Activated T-cell treated with anti-CD3 and anti-CD28 coated beads, Interleukin-2, amount 50 U/mL, for 4 hours (primary cell): Measurements from ENCODE around the gene CEP85L. TPM values are rescaled to one million over a fixed set of nuclear protein-coding genes. Genes with fewer than 3 reads are reported as not detected.

ENCODE experiments used
- ATAC-seq, 2 donors: fragments of 200-7000 bp; cut with Tn5 transposase; one replicate each; pipeline ENCODE4 v1.10.0; 2021
- DNase-seq: peaks from one replicate; pipeline ENCODE4 v3.0.0-alpha.2; 2020
- H3K27me3 Mint-ChIP-seq: one replicate; pipeline ENCODE4 v1.8.0; 2021; ENCODE audit warnings: low read depth, mixed read lengths
- H3K36me3 Mint-ChIP-seq: one replicate; pipeline ENCODE4 v1.8.0; 2022; ENCODE audit warnings: mixed read lengths; ENCODE audit not compliant: insufficient read depth
- H3K4me1 Mint-ChIP-seq: one replicate; pipeline ENCODE4 v1.8.0; 2021; ENCODE audit warnings: low read depth, mixed read lengths
- H3K4me3 Mint-ChIP-seq: one replicate; pipeline ENCODE4 v1.8.0; 2021; ENCODE audit warnings: mild to moderate bottlenecking, moderate library complexity, mixed read lengths
- H3K9me3 Mint-ChIP-seq: one replicate; pipeline ENCODE4 v1.8.0; 2021; ENCODE audit warnings: mixed read lengths
- total RNA-seq, 3 donors: library from RNA; stranded (reverse); gene quantifications; one replicate each; pipeline ENCODE4 v1.2.1, GENCODE V29; 2021

Gene CEP85L
- total RNA-seq, 3 donors from 2014 or later: 23.1 to 27.9 (median 26.8) TPM

DNA sequence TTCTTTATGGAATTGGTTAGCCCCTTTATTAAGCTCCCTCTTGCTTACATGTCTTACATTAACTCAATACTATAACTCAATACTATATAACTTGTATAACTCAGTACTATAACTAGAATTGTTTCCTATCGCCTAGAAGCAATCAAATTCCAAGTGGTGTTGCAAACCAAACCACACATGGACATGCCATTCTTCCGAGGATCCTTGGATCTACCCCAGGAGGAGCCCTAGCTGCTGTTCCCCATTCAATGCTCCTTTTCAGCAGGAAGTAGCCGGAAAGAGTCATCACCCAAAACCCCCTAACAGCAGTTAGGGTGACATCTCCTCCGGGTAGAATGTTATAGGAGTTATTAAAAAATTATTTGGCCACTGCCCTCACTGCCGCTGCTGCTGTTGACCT, 62.8 kb downstream of the CEP85L start:
- H3K27me3 Mint-ChIP-seq: no peaks in the 10 kb centered on the region
- peaks cover 29% of the 10 kb centered on the region for H3K36me3 Mint-ChIP-seq
- no peak overlapping the region for H3K4me3 Mint-ChIP-seq

DNA sequence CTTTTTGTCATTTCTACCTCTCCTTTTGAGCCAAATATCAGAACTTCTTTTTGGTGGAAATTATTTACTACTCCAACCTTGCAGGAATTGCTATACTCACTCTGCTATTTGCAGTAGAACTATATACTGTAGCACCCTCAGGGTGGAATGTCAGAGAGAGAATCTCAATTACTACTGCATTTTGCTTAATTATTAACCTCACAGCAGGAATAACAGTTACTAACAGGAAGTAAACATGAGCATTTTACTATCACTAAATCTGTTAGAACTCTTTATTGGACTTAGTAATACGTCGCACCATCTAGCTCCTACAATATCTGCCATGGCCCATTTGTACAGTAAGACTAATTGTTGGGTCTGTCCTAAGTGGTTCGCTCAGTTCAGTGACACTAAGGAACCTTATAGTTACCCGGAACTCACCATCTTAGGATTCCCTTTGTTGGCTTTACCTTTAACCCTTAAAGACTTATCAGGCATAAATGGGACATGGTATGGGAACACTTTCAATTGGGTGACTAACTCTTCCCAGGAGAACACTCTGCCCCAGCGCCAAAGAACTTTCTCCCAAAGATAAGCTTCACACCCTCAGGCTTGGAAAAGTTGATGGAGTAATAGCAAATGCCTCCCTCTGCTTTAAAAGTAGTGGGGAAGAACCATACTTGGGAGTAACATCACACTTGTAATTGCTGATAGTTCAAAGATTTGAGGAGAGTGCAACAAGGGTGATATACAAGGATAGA, 64.5 kb downstream of the CEP85L start:
- peaks cover 37% of the 10 kb centered on the region for H3K36me3 Mint-ChIP-seq
- H3K9me3 Mint-ChIP-seq: peaks cover 4% of the 10 kb centered on the region
- H3K4me1 Mint-ChIP-seq: peaks cover 20% of the 10 kb centered on the region
- DNase-seq (no peak), ATAC-seq (no peak)
- H3K4me3 Mint-ChIP-seq: no peak overlapping the region
- no peaks in the 10 kb centered on the region for H3K27me3 Mint-ChIP-seq

More for the DNA sequence above, 62.8 kb downstream of the CEP85L start:
- DNase-seq: no peak
- no peak for ATAC-seq
- Mint-ChIP-seq H3K9me3 (no peaks in the 10 kb centered on the region), H3K4me1 (peaks cover 21% of the 10 kb centered on the region)

DNA sequence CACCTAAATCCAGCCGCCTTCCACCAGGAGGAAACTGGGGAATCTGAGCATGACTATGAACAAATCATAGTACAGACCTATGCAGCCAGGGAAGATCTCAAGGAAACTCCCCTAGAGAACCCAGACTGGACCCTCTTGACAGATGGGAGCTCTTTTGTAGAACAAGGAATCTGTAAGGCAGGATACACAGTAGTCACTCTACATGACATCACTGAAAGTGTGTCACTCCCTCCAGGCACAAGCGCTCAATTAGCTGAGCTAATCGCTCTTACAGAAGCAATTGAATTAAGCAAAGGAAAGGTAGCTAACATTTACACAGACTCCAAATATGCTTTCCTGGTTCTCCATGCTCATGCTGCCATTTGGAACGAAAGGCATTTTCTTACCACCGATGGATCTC, 66.5 kb downstream of the CEP85L start:
- DNase-seq (no peak), ATAC-seq (no peak)
- no peak overlapping the region for H3K4me3 Mint-ChIP-seq
- H3K27me3 Mint-ChIP-seq: no peaks in the 10 kb centered on the region
- H3K9me3 Mint-ChIP-seq: peaks cover 16% of the 10 kb centered on the region
- H3K36me3 Mint-ChIP-seq: peaks cover 42% of the 10 kb centered on the region
- H3K4me1 Mint-ChIP-seq: peaks cover 19% of the 10 kb centered on the region

DNA sequence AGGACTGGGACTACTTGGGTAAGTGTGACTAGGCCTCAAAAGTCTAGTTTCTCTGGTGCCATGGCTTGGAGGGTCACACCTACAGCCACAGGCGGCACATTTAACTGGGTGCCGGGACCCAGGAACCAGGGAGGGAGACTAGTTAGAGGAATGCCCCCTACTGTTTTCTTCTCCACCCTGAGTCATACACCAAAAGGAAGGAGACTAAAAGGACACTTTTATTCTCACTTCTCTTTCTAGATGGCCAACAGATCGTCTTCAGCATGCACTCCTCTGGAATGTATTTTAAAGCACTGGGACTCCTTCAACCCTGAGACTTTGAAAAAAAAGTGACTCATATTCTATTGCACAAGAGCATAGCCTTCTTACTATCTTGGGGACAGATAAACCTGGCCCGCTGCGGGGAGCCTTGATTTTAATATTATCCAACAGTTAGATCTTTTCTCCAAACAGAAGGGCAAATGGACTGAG, 69.9 kb downstream of the CEP85L start:
- ATAC-seq: no peak
- DNase-seq: no peak
- Mint-ChIP-seq H3K36me3 (peaks cover 48% of the 10 kb centered on the region), H3K4me3 (no peak overlapping the region), H3K9me3 (peaks cover 31% of the 10 kb centered on the region), H3K4me1 (peaks cover 9% of the 10 kb centered on the region), H3K27me3 (no peaks in the 10 kb centered on the region)

DNA sequence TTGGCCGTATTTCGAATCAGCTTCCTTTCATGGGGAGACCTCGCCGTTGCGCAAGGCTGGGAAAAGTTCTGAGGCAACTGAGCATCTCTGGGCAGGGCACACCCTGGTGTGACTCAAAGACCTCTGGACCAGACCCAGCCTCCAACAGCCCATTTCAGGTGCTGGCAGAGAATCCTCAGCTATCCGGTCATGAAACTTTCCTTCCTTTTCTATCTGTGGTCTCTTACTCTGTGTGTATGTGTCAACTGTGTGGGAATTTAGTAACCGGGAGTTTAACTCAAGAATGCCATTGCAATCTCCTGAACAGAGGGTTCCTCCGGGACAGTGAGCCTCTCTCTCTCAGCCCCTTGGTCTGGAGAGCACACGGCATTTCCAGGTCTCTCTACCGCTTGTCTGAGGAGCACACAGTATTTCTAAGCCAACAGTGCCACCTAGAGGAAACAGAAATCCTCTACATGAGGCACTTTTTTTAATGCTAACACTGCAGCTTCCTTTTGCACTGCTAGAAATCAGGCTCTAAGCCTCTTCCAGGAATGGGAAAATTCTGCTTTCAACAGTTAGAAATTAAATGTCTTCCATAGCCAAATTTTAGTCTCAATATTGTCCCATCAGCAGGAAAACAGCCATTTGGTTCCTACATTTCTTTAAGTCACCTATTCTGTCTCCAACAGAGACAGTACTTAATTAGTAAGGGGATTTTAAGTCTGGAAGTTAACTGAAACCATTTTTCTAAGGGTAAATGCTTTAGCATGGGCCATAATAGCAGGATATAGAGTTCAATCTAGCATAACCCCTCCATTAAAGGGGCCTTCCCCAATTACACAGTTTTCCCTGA, 70.6 kb downstream of the CEP85L start:
- Mint-ChIP-seq H3K4me3 (no peak overlapping the region), H3K9me3 (peaks cover 36% of the 10 kb centered on the region), H3K27me3 (no peaks in the 10 kb centered on the region), H3K36me3 (peaks cover 56% of the 10 kb centered on the region), H3K4me1 (peaks cover 8% of the 10 kb centered on the region)
- DNase-seq (no peak), ATAC-seq (peak; percentile 43 to 65)

DNA sequence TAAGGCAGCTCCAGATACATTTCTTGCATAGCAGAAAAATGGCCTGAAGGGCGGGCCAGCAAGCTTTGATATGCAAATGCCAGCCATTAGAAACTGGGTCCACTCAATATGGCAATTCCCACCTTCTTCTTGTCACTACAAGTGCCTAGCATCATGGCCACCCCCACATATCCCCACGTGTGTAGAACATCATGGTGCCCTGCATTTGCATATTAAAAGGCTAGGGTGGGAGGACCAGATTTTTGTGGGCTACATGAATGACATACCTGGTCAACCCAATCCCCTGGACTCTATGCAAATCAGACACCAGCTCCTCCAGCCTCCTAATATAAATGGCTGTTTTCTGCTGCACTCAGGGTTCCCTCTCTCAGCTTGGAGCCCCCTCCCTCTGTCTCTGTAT, 71.6 kb downstream of the CEP85L start:
- no peak for DNase-seq
- no peak for ATAC-seq
- Mint-ChIP-seq H3K9me3 (peaks cover 46% of the 10 kb centered on the region), H3K36me3 (peaks cover 60% of the 10 kb centered on the region), H3K4me1 (peaks cover 8% of the 10 kb centered on the region), H3K27me3 (no peaks in the 10 kb centered on the region), H3K4me3 (no peak overlapping the region)

DNA sequence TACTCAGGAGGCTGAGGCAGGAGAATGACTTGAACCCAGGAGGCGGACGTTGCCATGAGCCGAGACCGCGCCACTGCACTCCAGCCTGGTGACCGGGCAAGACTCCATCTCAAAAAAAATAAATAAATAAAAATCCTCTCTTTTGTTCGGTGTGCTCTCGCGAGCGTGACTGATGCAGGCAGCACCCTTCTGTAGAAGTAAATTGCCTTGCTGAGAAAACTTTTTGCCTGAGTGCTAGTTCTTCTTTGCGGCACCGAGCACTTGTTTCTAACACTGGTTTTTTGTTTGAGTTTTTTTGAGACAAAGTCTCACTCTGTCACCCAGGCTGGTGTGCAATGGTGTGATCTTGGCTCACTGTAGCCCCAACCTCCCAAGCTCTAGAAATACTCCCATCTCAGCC, 72.8 kb downstream of the CEP85L start:
- peaks cover 56% of the 10 kb centered on the region for H3K9me3 Mint-ChIP-seq
- DNase-seq (no peak), ATAC-seq (no peak)
- H3K36me3 Mint-ChIP-seq: peaks cover 70% of the 10 kb centered on the region
- no peak overlapping the region for H3K4me3 Mint-ChIP-seq
- no peaks in the 10 kb centered on the region for H3K27me3 Mint-ChIP-seq
- peaks cover 8% of the 10 kb centered on the region for H3K4me1 Mint-ChIP-seq

DNA sequence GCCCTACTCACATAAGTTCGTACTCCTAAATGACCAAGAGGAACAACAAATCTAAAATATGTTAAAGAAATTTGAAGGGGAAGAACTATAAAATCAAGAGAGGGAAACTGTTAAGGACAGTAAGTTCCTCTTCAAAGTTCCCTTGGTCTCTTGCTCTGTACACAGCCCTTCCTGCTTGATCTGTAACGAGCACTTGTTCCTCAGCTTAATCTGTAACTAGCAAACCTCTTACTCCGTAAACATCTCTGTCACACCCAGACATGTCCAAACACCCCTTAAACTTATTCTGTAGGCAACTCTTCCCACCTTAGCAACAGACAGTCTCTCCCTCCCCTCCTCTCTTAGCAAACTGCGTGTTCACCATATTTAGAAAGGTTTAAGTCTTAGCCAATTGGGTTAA, 73.4 kb downstream of the CEP85L start:
- H3K4me1 Mint-ChIP-seq: peaks cover 8% of the 10 kb centered on the region
- ATAC-seq (no peak), DNase-seq (no peak)
- no peak overlapping the region for H3K4me3 Mint-ChIP-seq
- no peaks in the 10 kb centered on the region for H3K27me3 Mint-ChIP-seq
- H3K9me3 Mint-ChIP-seq: peaks cover 56% of the 10 kb centered on the region
- peaks cover 74% of the 10 kb centered on the region for H3K36me3 Mint-ChIP-seq

DNA sequence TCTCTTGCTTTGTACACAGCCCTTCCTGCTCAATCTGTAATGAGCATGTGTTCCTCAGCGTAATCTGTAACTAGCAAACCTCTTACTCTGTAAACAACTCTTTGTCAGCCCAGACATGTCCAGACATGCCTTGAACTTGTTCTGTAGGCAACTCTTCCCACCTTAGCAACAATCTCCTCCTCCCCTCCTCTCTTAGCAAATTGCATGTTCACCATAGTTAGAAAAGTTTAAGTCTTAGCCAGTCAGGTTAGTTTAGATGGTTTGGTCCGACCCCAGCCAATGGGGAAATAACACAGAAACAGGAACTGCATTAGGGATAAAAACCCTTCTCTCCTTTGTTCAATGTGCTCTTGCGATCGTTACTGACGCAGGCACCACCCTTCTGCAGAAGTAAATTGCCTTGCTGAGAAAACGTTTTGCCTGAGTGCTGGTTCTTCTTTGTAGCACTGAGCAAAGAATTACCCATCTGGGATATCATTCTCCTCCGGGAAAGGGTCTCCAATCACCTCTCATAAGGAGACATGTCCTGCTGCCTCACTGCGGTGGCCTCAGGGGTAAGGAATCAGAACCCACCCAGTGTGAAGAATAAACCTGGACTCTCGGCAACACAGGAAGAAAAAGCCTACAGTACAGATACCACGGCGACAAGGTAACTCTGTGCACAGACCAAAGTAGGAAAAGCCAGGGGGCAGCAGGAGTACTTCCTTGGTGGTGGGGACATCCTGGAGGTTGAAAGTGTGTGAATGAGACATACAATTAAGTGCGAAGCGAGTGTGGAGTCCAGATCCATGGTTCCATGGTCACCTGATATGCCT, 77.1 kb downstream of the CEP85L start:
- ATAC-seq: no peak
- DNase-seq: no peak
- H3K27me3 Mint-ChIP-seq: no peaks in the 10 kb centered on the region

DNA sequence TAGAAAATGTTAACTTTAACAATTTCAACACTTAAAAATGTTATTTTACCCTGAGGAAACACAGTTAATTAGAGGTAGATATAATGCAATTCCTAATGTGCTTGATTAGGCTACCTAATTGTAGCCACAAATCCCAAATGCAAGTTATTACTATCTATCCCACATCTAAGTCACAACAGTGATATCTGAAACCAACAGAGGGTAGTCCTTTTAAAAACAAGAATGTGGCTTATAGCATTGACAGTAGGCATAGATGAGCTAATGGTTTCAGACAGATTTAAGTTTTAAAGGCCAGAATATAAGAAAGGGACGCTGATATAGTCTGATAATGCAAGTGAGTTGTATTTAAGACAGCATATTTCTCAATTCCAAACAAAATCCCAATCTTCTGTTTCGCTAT, 80.3 kb downstream of the CEP85L start:
- no peak for ATAC-seq
- Mint-ChIP-seq H3K27me3 (no peaks in the 10 kb centered on the region), H3K36me3 (peaks cover 28% of the 10 kb centered on the region)

More for the DNA sequence above, 77.1 kb downstream of the CEP85L start:
- Mint-ChIP-seq H3K4me1 (peaks cover 8% of the 10 kb centered on the region), H3K36me3 (peaks cover 49% of the 10 kb centered on the region), H3K4me3 (no peak overlapping the region), H3K9me3 (peaks cover 38% of the 10 kb centered on the region)

DNA sequence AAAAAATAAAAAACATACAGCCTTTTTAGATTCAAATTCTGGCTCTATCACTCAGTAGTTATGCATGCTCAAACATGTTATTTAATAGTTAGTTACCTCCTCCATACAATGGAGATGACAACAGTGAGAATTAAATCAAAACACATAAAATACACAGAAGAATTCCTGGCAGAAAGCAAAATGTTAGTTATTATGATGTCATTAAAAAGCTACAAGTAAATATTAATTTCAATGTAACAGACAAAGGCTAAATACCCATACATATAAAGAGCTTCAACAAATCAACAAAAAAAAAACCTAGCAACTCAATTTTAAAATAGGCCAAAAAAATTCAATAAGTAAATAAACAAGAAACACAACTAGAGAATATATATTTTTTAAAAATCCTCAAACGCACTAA, 81.9 kb downstream of the CEP85L start:
- H3K4me3 Mint-ChIP-seq: no peak overlapping the region
- H3K36me3 Mint-ChIP-seq: peaks cover 20% of the 10 kb centered on the region
- peaks cover 22% of the 10 kb centered on the region for H3K4me1 Mint-ChIP-seq
- ATAC-seq (no peak), DNase-seq (no peak)
- no peaks in the 10 kb centered on the region for H3K27me3 Mint-ChIP-seq
- H3K9me3 Mint-ChIP-seq: peaks cover 7% of the 10 kb centered on the region

More for the DNA sequence above, 80.3 kb downstream of the CEP85L start:
- Mint-ChIP-seq H3K4me1 (peaks cover 11% of the 10 kb centered on the region), H3K9me3 (peaks cover 23% of the 10 kb centered on the region), H3K4me3 (no peak overlapping the region)
- no peak for DNase-seq

DNA sequence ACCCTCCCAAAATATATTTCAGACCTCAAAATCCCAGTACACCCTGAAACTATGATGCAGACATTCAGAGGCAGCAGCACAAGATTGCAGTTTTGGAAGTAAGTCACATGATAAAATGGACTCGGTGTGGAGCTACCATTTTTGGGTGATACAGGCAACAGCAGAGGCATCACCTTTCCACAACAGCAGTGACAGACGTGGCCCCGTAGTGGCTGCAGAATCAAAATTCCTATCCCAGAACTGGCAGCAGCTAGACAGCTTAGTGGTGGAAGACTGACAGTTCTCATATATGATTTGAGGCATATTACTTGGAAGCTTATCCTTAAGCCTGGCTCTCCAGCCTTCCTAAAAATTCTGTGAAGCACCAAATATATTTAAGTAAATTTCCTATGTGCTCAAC, 83.4 kb downstream of the CEP85L start:
- Mint-ChIP-seq H3K9me3 (no peaks in the 10 kb centered on the region), H3K4me3 (no peak overlapping the region), H3K27me3 (no peaks in the 10 kb centered on the region), H3K4me1 (peaks cover 22% of the 10 kb centered on the region), H3K36me3 (peaks cover 10% of the 10 kb centered on the region)
- DNase-seq: no peak
- ATAC-seq: no peak

DNA sequence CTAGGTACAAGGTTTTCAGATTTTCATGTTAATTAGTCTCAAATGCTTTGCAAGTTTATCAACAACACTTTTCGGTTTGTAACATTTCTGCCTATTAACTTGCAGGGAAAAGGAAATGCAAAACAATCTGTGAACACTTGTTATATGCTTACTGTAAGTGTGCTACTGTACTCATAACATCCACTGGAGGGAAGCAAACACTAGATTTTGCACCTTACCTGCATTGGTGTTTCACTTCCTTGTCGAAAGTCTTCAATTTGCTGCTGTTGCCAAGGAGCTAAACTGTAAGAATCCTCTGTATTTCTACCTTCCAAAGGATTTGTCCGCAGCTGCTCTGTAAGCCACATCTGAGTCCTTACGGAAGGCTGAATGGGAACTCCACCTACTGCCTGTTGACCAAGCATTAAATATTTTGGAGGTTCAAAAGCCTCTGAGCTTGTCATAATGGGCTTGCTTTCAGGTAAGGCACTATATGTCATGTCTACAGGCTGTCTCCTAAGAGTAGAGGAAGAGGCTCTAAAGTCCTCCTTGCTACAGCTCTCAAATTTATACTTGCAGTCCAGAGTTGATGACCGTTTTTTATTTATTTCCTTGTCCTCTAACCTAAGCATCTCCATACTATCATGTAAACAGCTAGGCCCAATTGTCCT, 86.0 kb downstream of the CEP85L start:
- no peaks in the 10 kb centered on the region for H3K27me3 Mint-ChIP-seq
- DNase-seq (no peak), ATAC-seq (peak; percentile 76 to 89)
- no peaks in the 10 kb centered on the region for H3K9me3 Mint-ChIP-seq
- peaks cover 21% of the 10 kb centered on the region for H3K4me1 Mint-ChIP-seq
- peaks cover 12% of the 10 kb centered on the region for H3K36me3 Mint-ChIP-seq
- no peak overlapping the region for H3K4me3 Mint-ChIP-seq

DNA sequence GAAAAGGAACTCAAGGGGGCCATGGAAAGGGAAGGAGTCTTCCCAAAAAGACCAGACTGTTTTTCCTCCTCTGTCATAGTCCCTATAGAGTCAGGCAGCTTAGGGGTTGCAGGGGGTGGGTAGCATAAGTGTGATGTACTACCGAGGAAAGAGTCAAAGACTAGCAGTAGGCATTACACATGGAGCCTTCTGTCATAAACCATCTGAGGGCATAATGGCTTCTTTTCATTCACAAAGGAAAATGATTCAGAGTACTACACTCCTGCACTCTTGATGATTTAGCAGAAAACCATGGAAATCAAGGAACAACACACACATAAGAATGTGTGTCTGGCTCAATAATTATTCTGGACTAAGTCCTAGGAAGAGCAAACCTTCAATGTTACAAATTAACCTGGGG, 88.4 kb downstream of the CEP85L start:
- DNase-seq (no peak), ATAC-seq (no peak)
- peaks cover 12% of the 10 kb centered on the region for H3K36me3 Mint-ChIP-seq
- H3K4me3 Mint-ChIP-seq: no peak overlapping the region
- H3K9me3 Mint-ChIP-seq: no peaks in the 10 kb centered on the region
- H3K27me3 Mint-ChIP-seq: no peaks in the 10 kb centered on the region
- peaks cover 39% of the 10 kb centered on the region for H3K4me1 Mint-ChIP-seq
